PFSK-1 (cell line): ENCODE measurements around the gene EFNB1.

Experiments
- POLR2AphosphoS5 ChIP-seq: IDR thresholded peaks from 2 replicates; pipeline ENCODE4 v1.6.1; 2012; ENCODE audit warnings: low read depth, mild to moderate bottlenecking, control low read depth, low read length, moderate library complexity
- REST ChIP-seq, 2 experiments: IDR thresholded peaks; 2 replicates each; pipeline versions ENCODE4 v1.6.1 to v1.8.0; 2011 to 2012; ENCODE audit warnings: low read depth in 2 of 2, low read length in 2 of 2, control low read depth in 1 of 2, inconsistent platforms in 1 of 2, mild to moderate bottlenecking in 1 of 2, moderate library complexity in 1 of 2; ENCODE audit not compliant: insufficient read depth in 1 of 2
- TAF1 ChIP-seq: IDR thresholded peaks from 2 replicates; pipeline ENCODE4 v1.6.1; 2012; ENCODE audit warnings: low read length, control low read depth, borderline replicate concordance; ENCODE audit not compliant: insufficient read depth

- TF ChIP-seq TAF1 (no peak), POLR2AphosphoS5 (no peak), REST (IDR thresholded peaks at IDR 0.05; ENCODE audit: insufficient read depth in 1 of 2, low read depth in 2 of 2, low read length in 2 of 2) (no peak)
Observed at GRCh38 chrX:68833448-68833805, 4.6 kb downstream of the EFNB1 start.
